Mucosa of rectum (tissue), 2 donors: ENCODE measurements around the gene OBP2A.

Source experiments
- H3K27ac ChIP-seq, 2 donors: one replicate each; pipeline ENCODE4 v1.7.0; 2013; ENCODE audit warnings: inconsistent platforms in 2 of 2, low read depth in 2 of 2, low read length in 2 of 2
- H3K27me3 ChIP-seq, 2 donors: one replicate each; pipeline ENCODE4 v1.7.0; 2013; ENCODE audit warnings: low read length in 2 of 2; ENCODE audit not compliant: control insufficient read depth in 2 of 2, insufficient read depth in 2 of 2
- H3K36me3 ChIP-seq, 2 donors: one replicate each; pipeline ENCODE4 v1.7.0; 2013; ENCODE audit warnings: low read length in 2 of 2; ENCODE audit not compliant: control insufficient read depth in 2 of 2, insufficient read depth in 2 of 2
- H3K4me1 ChIP-seq, 2 donors: one replicate each; pipeline ENCODE4 v1.7.0; 2013; ENCODE audit warnings: low read length in 2 of 2, mild to moderate bottlenecking in 1 of 2; ENCODE audit not compliant: control insufficient read depth in 2 of 2, insufficient read depth in 2 of 2
- H3K4me3 ChIP-seq, 2 donors: one replicate each; pipeline ENCODE4 v1.7.0; 2013; ENCODE audit warnings: low read length in 2 of 2
- H3K9ac ChIP-seq, 2 donors: one replicate each; pipeline ENCODE4 v1.7.0; 2013; ENCODE audit warnings: low read length in 2 of 2, low read depth in 1 of 2, mild to moderate bottlenecking in 1 of 2
- H3K9me3 ChIP-seq, 2 donors: one replicate each; pipeline ENCODE4 v1.7.0; 2013; ENCODE audit warnings: low read length in 2 of 2; ENCODE audit not compliant: control insufficient read depth in 2 of 2
- donor health status: healthy.
- donor health status: Normal muscosa, but diverticular disease.

The OBP2A gene

DNA sequence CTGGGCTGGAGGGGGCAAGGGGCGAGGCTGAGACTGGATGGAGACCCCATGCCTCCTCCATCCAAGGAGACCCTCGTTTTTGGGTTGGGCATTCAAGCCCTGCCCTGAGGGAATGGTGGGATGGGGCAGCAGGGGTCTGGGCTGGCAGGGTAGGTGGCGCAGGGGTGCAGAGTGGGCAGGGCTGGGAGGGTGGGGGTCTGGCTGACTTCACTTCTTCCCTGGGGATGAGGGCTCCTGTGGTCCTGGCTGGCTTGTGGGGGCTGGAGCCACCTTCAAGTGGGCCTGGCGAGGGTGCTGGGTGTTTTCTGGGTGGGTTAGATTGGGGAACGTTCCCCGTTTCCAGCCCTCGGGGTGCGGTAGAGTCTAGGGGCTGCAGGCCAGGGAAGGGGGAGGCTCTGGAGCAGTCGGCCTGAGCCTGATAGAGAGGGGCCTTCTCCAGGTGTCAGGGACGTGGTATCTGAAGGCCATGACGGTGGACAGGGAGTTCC is 24.3 kb upstream of the OBP2A start:
- Histone ChIP-seq H3K9me3 (no peaks in the 10 kb centered on the region), H3K27ac (no peak overlapping the region), H3K36me3 (no peaks in the 10 kb centered on the region), H3K4me1 (no peaks in the 10 kb centered on the region), H3K27me3 (peaks cover 0 to 2% of the 10 kb centered on the region in 2 donors), H3K9ac (no peak overlapping the region), H3K4me3 (no peak overlapping the region)

DNA sequence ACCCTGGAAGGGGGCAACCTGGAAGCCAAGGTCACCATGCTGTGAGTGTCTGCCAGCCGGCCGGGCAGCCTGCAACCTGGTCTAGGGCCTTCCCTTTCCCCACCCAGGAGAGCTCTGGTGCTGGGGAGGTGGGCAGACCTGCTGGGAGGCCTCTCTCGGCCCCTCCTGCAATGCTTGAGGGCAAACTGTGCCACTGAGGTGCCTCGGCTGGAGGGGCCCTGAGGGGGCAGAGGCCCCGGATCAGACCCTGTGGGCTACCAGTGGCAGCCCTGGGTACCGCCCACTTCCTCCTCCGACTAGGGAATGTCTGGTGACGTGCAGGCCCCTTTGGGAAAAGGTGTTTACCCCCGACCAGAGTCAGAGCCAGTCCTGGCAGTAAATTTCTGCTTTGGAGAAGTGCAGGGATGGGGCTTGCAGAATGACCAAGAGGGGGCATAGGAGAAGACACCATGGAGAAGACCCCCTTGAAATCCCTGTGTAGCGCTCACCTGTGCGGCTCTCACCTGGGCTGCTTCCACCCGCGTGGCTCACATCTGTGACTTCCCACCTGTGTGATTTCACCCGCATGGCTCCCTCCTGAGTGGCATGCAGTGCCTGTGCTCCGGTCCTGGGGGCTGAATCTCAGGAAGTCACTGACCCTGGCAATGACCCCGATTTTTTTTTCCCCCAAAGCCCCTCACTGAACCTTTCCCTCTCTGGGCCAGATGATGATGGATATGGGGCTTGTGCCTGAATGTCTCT is 23.6 kb upstream of the OBP2A start:
- H3K27ac ChIP-seq: no peak overlapping the region
- H3K4me1 ChIP-seq: no peaks in the 10 kb centered on the region
- peaks cover 0 to 2% of the 10 kb centered on the region in 2 donors for H3K27me3 ChIP-seq
- no peaks in the 10 kb centered on the region for H3K9me3 ChIP-seq
- no peak overlapping the region for H3K4me3 ChIP-seq
- H3K36me3 ChIP-seq: no peaks in the 10 kb centered on the region
- no peak overlapping the region for H3K9ac ChIP-seq

DNA sequence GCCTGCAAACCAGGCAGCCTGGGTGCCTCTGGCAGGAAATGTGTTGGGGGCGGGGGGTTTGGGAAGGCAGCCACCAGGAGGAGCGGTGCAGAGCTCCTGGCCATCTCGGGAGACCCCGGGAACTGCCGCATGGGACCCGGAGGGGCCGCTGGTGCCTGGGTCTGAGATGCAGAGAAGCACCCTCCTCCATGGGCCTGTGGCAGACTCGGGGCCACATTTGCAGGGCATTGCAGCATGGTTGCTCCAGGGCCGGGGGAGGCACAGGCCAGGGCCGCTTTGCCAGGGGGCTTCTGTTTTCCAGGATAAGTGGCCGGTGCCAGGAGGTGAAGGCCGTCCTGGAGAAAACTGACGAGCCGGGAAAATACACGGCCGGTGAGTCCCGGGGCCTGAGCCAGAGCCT is 23.0 kb upstream of the OBP2A start:
- Histone ChIP-seq H3K36me3 (no peaks in the 10 kb centered on the region), H3K4me3 (no peak overlapping the region), H3K9ac (no peak overlapping the region), H3K27ac (no peak overlapping the region), H3K27me3 (peaks cover 0 to 2% of the 10 kb centered on the region in 2 donors), H3K9me3 (no peaks in the 10 kb centered on the region), H3K4me1 (no peaks in the 10 kb centered on the region)

DNA sequence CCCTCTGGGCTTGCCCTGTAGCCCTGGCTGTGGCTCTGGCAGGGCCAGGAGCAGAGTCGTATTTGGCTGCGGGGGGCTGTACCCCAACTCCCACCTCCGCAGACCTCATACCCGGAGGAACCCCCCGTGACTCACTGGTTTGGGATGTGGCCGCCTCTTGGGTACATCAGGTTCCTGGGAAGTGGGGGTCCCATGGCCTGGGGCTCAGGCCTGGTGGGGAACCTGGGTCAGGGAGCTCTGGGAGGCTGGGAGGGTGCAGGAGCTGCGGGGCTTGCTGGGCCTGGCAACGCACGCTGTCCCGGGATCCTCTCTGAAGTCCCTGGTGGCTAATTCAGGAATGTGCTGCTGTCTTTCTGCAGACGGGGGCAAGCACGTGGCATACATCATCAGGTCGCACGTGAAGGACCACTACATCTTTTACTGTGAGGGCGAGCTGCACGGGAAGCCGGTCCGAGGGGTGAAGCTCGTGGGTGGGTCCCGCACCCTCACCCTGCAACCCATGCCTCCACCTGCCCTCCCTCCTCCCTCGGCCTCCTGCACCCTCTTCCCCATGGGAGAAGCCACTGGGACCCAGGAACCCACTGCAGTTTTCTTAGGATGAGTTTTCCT is 22.3 kb upstream of the OBP2A start:
- Histone ChIP-seq H3K9ac (no peak overlapping the region), H3K4me3 (no peak overlapping the region)

DNA sequence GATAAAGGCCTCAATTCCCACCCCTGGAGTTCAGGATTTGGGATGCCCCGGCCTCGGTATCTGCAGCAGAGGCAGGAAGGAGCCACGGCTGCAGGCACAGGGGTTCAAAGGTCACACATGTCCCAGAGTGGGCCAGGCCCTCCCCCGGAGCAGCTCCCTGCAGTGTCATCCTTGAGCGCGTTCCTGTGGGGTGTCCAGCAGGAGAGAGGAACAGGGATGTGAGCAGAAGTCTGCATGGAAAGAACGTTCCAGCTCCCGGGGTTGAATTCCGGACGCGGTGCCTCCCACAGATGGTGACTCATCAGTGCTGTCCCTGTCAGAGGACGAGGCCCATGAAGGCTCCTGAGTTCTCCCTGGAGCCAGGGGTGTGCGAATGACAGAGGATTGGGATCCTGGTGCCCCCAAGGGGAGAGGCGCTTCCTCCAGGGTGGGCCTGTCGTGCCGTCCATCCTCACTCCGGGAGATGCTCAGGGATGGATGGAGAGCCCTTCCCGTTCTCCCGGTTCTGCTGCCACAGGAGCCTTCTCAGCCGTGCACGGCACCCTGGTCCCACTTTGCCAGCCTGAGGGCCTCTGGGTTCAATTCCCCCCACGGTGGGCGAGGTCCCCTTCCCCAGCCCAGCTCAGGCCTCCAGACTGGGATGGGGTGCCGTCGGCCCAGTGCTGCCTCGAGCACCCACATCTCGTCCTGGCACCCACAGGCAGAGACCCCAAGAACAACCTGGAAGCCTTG is 21.6 kb upstream of the OBP2A start:
- H3K9ac ChIP-seq: no peak overlapping the region
- no peaks in the 10 kb centered on the region for H3K9me3 ChIP-seq
- H3K36me3 ChIP-seq: no peaks in the 10 kb centered on the region
- H3K4me1 ChIP-seq: no peaks in the 10 kb centered on the region
- H3K27me3 ChIP-seq: peaks cover 0 to 2% of the 10 kb centered on the region in 2 donors
- no peak overlapping the region for H3K4me3 ChIP-seq
- H3K27ac ChIP-seq: no peak overlapping the region

More for the DNA sequence above, 22.3 kb upstream of the OBP2A start:
- H3K9me3 ChIP-seq: no peaks in the 10 kb centered on the region
- H3K27me3 ChIP-seq: peaks cover 0 to 2% of the 10 kb centered on the region in 2 donors
- H3K36me3 ChIP-seq: no peaks in the 10 kb centered on the region
- no peak overlapping the region for H3K27ac ChIP-seq
- H3K4me1 ChIP-seq: no peaks in the 10 kb centered on the region

DNA sequence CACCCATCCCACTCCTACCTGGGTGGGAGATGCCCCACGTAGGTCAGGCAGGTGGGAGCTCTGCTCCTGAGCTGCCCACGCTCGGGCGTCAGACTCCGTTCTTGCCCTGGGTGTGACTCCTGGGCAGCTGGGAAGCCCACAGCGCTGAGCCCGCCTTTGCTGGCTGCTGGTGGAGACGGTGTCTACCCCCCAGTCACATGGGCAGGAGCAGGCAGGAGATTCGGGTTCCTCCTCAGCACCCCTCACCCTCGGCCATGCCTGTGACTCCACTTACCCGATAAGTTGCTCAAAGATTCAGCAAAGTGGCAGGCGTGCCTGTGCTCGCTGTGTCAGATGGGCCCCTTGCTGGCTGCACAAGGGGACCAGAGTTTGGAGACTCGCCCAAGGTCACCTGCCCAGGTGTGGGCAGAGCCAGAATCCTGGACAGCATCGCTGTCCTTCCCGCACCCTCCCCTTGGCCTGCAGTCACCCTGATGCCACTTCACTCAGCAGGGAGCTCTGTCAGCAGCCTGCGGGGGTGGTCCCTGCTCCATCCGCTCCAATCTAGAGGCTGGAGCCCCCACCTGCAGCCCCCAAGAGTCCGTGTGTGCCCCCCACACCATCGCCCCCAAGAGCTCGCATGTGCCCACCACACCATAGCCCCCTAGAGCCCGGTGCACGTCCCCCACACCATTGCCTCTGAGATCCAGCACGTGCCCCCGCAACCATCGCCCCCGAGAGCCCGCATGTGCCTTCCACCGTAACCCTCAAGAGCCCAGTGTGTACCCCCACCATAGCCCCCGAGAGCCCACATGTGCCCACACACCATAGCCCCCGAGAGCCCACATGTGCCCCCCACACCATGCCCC is 20.5 kb upstream of the OBP2A start:
- Histone ChIP-seq H3K36me3 (no peaks in the 10 kb centered on the region), H3K9me3 (no peaks in the 10 kb centered on the region), H3K27ac (no peak overlapping the region), H3K9ac (no peak overlapping the region), H3K27me3 (no peaks in the 10 kb centered on the region), H3K4me3 (no peak overlapping the region), H3K4me1 (no peaks in the 10 kb centered on the region)

DNA sequence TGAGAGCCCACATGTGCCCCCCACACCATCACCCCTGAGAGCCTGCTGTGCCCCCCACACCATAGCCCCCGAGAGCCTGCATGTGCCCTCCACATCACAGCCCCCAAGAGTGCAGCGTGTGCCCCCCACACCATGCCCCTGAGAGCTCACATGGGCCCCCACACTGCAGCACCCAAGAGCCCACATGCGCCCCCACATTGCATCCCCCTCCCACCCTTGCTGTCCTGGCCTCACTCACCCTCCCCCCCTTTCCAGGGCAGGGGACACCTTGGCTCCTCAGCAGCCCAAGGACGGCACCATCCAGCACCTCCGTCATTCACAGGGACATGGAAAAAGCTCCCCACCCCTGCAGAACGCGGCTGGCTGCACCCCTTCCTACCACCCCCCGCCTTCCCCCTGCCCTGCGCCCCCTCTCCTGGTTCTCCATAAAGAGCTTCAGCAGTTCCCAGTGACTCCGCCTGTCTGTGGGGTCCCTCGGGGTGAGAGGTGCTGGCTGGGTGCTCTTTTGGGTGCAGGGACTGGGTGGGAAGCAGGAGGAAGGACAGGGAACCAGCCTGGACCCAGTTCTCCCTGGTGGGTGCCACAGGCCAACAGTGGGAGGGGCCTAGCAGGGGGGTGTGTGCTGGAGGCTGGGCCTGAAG is 19.7 kb upstream of the OBP2A start:
- Histone ChIP-seq H3K27me3 (peaks cover 0 to 3% of the 10 kb centered on the region in 2 donors), H3K4me3 (no peak overlapping the region), H3K36me3 (no peaks in the 10 kb centered on the region), H3K9ac (no peak overlapping the region), H3K9me3 (no peaks in the 10 kb centered on the region), H3K4me1 (no peaks in the 10 kb centered on the region), H3K27ac (no peak overlapping the region)

DNA sequence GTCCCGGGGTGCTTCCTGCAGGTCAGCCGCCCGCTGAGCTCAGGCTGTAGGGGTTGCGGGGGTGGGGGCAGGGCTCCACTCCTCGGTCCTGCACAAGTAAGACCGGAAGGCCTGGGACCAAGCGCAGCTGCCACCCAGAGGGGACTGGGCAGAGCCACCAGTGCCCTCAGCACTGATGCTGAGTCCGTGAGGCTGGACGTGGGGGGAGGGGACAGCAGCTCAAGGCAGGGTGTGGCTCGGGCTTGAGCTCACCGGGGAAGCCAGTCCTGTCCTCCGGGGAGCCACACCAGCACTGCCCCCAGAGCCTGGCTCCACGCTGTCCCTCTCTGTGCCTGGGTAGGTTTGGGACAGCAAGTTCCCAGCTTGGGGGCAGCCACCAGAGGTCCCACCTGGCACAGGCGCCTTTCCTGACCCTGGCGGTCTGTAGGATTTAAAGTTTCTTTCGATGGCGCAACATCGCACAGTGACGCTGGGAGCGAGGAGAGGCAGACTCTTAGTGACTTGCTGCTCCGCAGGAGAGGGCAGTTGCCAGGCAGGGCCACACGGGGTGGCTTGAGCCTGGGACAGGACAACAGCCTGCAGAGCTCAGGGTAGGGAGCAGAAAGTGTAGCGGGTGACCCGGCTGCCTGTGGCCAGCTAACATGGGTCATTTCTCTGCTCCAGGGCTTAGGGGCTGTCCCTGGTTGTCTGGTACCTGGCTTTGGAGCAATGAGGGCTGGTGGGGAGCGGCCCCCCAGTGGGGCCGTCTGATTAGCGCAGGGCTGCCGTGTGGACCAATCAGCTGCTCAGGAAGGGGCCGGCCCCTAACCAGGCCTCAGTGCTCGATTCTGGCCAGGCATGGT is 19.0 kb upstream of the OBP2A start:
- H3K36me3 ChIP-seq: no peaks in the 10 kb centered on the region
- no peak overlapping the region for H3K27ac ChIP-seq
- H3K9me3 ChIP-seq: no peaks in the 10 kb centered on the region
- H3K27me3 ChIP-seq: peaks cover 0 to 3% of the 10 kb centered on the region in 2 donors
- no peaks in the 10 kb centered on the region for H3K4me1 ChIP-seq
- no peak overlapping the region for H3K9ac ChIP-seq
- H3K4me3 ChIP-seq: no peak overlapping the region
